C4-2B (cell line): ENCODE results near the gene EXOC6B.

Source experiments
- ZFX ChIP-seq: fragments of 450-650 bp; IDR thresholded peaks from 2 replicates; pipeline ENCODE4 v1.6.1; 2017
- TF ChIP-seq, protein P1 (sequence below): fragments of 450-650 bp; conservative IDR thresholded peaks from 2 replicates; pipeline ENCODE4 v1.5.1; 2017; ENCODE audit warnings: mild to moderate bottlenecking

DNA sequence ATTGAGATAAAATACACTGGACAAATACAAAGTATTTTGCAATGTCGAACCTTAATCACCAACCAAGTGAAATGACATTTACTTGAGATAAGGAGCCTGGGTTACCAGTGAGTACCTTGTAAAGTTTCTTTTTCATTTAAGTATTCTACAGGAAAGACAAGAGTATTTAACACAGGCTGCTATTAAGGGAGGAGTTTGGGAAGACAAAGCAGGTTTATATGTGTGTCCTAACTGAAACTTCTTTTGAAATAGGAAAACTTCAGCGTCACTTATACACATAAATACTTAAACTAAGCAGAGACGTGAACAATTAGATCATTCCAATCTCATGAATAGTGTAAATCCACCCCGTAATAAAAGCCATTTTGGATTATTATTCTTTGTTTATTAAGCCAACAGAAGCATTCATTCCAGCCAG, 551.4 kb downstream of the EXOC6B start:
- TF ChIP-seq, protein P1, sequence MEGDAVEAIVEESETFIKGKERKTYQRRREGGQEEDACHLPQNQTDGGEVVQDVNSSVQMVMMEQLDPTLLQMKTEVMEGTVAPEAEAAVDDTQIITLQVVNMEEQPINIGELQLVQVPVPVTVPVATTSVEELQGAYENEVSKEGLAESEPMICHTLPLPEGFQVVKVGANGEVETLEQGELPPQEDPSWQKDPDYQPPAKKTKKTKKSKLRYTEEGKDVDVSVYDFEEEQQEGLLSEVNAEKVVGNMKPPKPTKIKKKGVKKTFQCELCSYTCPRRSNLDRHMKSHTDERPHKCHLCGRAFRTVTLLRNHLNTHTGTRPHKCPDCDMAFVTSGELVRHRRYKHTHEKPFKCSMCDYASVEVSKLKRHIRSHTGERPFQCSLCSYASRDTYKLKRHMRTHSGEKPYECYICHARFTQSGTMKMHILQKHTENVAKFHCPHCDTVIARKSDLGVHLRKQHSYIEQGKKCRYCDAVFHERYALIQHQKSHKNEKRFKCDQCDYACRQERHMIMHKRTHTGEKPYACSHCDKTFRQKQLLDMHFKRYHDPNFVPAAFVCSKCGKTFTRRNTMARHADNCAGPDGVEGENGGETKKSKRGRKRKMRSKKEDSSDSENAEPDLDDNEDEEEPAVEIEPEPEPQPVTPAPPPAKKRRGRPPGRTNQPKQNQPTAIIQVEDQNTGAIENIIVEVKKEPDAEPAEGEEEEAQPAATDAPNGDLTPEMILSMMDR: no peak
- TF ChIP-seq ZFX: no peak
